Endothelial cell of umbilical vein (primary cell): Measurements from ENCODE around the gene MATN1. TPM values are rescaled to one million over a fixed set of nuclear protein-coding genes. Genes with fewer than 3 reads are reported as not detected.

ENCODE experiments used
- BruUV-seq: library from RNA; stranded (reverse); fragments of 400-500 nt; replicated peaks from 2 replicates; lab custom pipeline; 2021; lab: Mats Ljungman, UMichigan
- CTCF ChIA-PET: fragments of 300-600, 350-600 bp; sonication (Branson Sonifier 250); formaldehyde crosslinking; loops from one replicate; lab custom pipeline; 2021; ENCODE audit warnings: antibody characterized with exemption, inconsistent platforms; lab: Charles Lee
- POLR2A ChIA-PET: fragments of 300-600, 350-600 bp; sonication (Branson Sonifier 250); formaldehyde crosslinking; loops from one replicate; lab custom pipeline; 2021; ENCODE audit warnings: antibody characterized with exemption, inconsistent platforms; lab: Charles Lee
- DNase-seq: peaks from one replicate; pipeline ENCODE4 v3.0.0-alpha.2; 2011; ENCODE audit warnings: low read depth, low spot score
- FAIRE-seq: peaks from 2 replicates; lab custom pipeline; 2011; peaks lifted over from hg19 to GRCh38; lab: Jason Lieb, UNC
- H2AFZ ChIP-seq: 2 replicates; pipeline ENCODE4 v1.6.0; 2012; ENCODE audit warnings: low read depth, low read length, control low read depth, inconsistent platforms
- H3K27ac ChIP-seq: 2 replicates; pipeline ENCODE4 v1.5.1; 2011; ENCODE audit warnings: low read depth, mild to moderate bottlenecking, control low read depth, low read length, moderate library complexity; ENCODE audit not compliant: insufficient read depth
- H3K27me3 ChIP-seq, 2 experiments: 2 replicates each; pipeline versions ENCODE4 v1.6.0 to v1.6.1; 2011; ENCODE audit warnings: low read length in 2 of 2, mixed read lengths in 1 of 2; ENCODE audit not compliant: control insufficient read depth in 2 of 2, insufficient read depth in 2 of 2
- H3K36me3 ChIP-seq, 2 experiments: 2 replicates in 1 of 2; 3 replicates in 1 of 2; pipeline ENCODE4 v1.5.1; 2011; ENCODE audit warnings: low read length in 2 of 2, mild to moderate bottlenecking in 1 of 2, moderate library complexity in 1 of 2; ENCODE audit not compliant: control insufficient read depth in 2 of 2, insufficient read depth in 2 of 2; ENCODE audit errors: extremely low read depth in 1 of 2
- H3K4me1 ChIP-seq: 3 replicates; pipeline ENCODE4 v1.5.1; 2011; ENCODE audit warnings: mild to moderate bottlenecking, low read length; ENCODE audit not compliant: control insufficient read depth, insufficient read depth; ENCODE audit errors: extremely low read depth
- H3K4me2 ChIP-seq: 2 replicates; pipeline ENCODE4 v1.6.1; 2011; ENCODE audit warnings: low read length, control low read depth, mixed read lengths; ENCODE audit not compliant: insufficient read depth
- H3K4me3 ChIP-seq, 3 experiments: fragments of 200-600 bp in 1 of 3; sonication (generic), shearing (Covaris generic) in 1 of 3; replicated peaks in 1 of 3; 2 replicates each; pipeline ENCODE4 v1.5.1; 2011 to 2016; ENCODE audit warnings: control low read depth in 3 of 3, low read length in 3 of 3, mild to moderate bottlenecking in 2 of 3, inconsistent platforms in 1 of 3, low read depth in 1 of 3, moderate library complexity in 1 of 3; ENCODE audit not compliant: insufficient read depth in 1 of 3
- H3K79me2 ChIP-seq: 2 replicates; pipeline ENCODE4 v1.6.0; 2012; ENCODE audit warnings: low read length, inconsistent platforms; ENCODE audit not compliant: control insufficient read depth, insufficient read depth
- H3K9ac ChIP-seq: replicated peaks from 2 replicates; pipeline ENCODE3; 2011; ENCODE audit warnings: low read length, control low read depth; ENCODE audit not compliant: insufficient read depth; ENCODE audit errors: extremely low read depth
- H3K9me1 ChIP-seq: replicated peaks from 3 replicates; pipeline ENCODE4 v1.6.0; 2011; ENCODE audit warnings: mild to moderate bottlenecking, low read length; ENCODE audit not compliant: control insufficient read depth, insufficient read depth; ENCODE audit errors: extremely low read depth
- H3K9me3 ChIP-seq: replicated peaks from 2 replicates; pipeline ENCODE4 v1.5.1; 2012; ENCODE audit warnings: low read length, inconsistent platforms; ENCODE audit not compliant: control insufficient read depth, insufficient read depth
- H4K20me1 ChIP-seq: replicated peaks from 2 replicates; pipeline ENCODE3; 2011; ENCODE audit warnings: mild to moderate bottlenecking, low read length; ENCODE audit not compliant: control insufficient read depth, insufficient read depth; ENCODE audit errors: extremely low read depth
- EZH2 ChIP-seq: IDR thresholded peaks from 2 replicates; pipeline ENCODE4 v1.6.1; 2012; ENCODE audit warnings: borderline replicate concordance, low read depth, mild to moderate bottlenecking, moderate library complexity, low read length, inconsistent platforms; ENCODE audit not compliant: severe bottlenecking
- FOS ChIP-seq: IDR thresholded peaks from 2 replicates; pipeline ENCODE4 v1.6.1; 2011; ENCODE audit warnings: mild to moderate bottlenecking, low read length, moderate library complexity, borderline replicate concordance; ENCODE audit not compliant: insufficient read depth
- JUN ChIP-seq: IDR thresholded peaks from 2 replicates; pipeline ENCODE4 v1.6.1; 2011; ENCODE audit warnings: borderline replicate concordance, low read depth; ENCODE audit not compliant: insufficient read length, insufficient read depth
- POLR2AphosphoS5 ChIP-seq: IDR thresholded peaks from 2 replicates; pipeline ENCODE4 v1.6.1; 2012; ENCODE audit warnings: low read depth, mild to moderate bottlenecking, control low read depth, low read length, moderate library complexity; ENCODE audit not compliant: insufficient read depth
- dilution Hi-C: fragments of 300-500 bp; cut with MboI; formaldehyde crosslinking; loops from one replicate; pipeline ENCODE4 v1.15.0; 2019; ENCODE audit warnings: low sequenced_read_pairs; ENCODE audit not compliant: extremely low pct_ligation_motif_present
- intact Hi-C: fragments of 100-400 bp; cut with micrococcal nuclease; formaldehyde crosslinking; loops from one replicate; pipeline ENCODE4 v1.10.0; 2022
- polyA plus RNA-seq, 4 experiments: library from polyadenylated mRNA; depleted of rRNA in 3 of 4; stranded (reverse) in 3 of 4; unstranded in 1 of 4; fragments of >200 nt; gene quantifications; 2 replicates each; pipeline versions ENCODE4 v1.2.1 to v1.2.3, GENCODE V29; 2011 to 2012; ENCODE audit warnings: missing spikeins in 1 of 4
- total RNA-seq: library from RNA; stranded (reverse); gene quantifications from 2 replicates; pipeline ENCODE4 v1.2.3, GENCODE V29; 2021
- TF ChIP-seq, protein P1 (sequence below), 2 donors: IDR thresholded peaks; 1 replicate in 1 of 2; 2 replicates in 1 of 2; pipeline ENCODE4 v1.5.1; 2011; ENCODE audit warnings: low read length in 2 of 2, mild to moderate bottlenecking in 2 of 2, moderate library complexity in 2 of 2, control low read depth in 1 of 2, inconsistent platforms in 1 of 2, low read depth in 1 of 2; ENCODE audit not compliant: insufficient read depth in 1 of 2; ENCODE audit errors: extremely low read depth in 1 of 2
- TF ChIP-seq, protein P2 (sequence below): IDR thresholded peaks from 2 replicates; pipeline ENCODE4 v1.6.1; 2011; ENCODE audit not compliant: insufficient read depth, insufficient read length

MATN1 gene
- total and polyA plus RNA-seq, 2 donors (not counting 3 experiments of a cell fraction or from before 2014, with no cell fraction given) = 0.29 to 0.36 TPM

- CTCF ChIA-PET = interaction anchor here (1.8 to 2.3 kb wide), 2 partner anchors 45 to 46 kb away, joined by 9 to 12 read pairs; no protein-coding TSS in a partner anchor
Measured at GRCh38 chr1:30734106-30734505, 10.7 kb upstream of the MATN1 start.

More at GRCh38 chr1:30734106-30734505, 10.7 kb upstream of the MATN1 start:
- no TSS peak for BruUV-seq
- Histone ChIP-seq H3K4me3 (no peak overlapping the region), H3K79me2 (no peaks in the 10 kb centered on the region), H3K9me3 (no peaks in the 10 kb centered on the region), H3K4me1 (no peaks in the 10 kb centered on the region), H3K9me1 (no peaks in the 10 kb centered on the region), H3K4me2 (no peak overlapping the region), H3K9ac (no peak overlapping the region), H4K20me1 (no peaks in the 10 kb centered on the region), H3K27me3 (no peaks in the 10 kb centered on the region), H3K36me3 (peaks cover 2 to 3% of the 10 kb centered on the region in 2 experiments), H3K27ac (no peak overlapping the region), H2AFZ (no peak overlapping the region)
- dilution Hi-C loops = no loop called here
- intact Hi-C loops = no loop called here
- FAIRE-seq (no peak), DNase-seq (no peak)
- POLR2A ChIA-PET = no interaction called here
- no peak for TF ChIP-seq EZH2
- no peak for TF ChIP-seq JUN
- TF ChIP-seq, protein P1, sequence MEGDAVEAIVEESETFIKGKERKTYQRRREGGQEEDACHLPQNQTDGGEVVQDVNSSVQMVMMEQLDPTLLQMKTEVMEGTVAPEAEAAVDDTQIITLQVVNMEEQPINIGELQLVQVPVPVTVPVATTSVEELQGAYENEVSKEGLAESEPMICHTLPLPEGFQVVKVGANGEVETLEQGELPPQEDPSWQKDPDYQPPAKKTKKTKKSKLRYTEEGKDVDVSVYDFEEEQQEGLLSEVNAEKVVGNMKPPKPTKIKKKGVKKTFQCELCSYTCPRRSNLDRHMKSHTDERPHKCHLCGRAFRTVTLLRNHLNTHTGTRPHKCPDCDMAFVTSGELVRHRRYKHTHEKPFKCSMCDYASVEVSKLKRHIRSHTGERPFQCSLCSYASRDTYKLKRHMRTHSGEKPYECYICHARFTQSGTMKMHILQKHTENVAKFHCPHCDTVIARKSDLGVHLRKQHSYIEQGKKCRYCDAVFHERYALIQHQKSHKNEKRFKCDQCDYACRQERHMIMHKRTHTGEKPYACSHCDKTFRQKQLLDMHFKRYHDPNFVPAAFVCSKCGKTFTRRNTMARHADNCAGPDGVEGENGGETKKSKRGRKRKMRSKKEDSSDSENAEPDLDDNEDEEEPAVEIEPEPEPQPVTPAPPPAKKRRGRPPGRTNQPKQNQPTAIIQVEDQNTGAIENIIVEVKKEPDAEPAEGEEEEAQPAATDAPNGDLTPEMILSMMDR (IDR thresholded peaks at IDR 0.05; ENCODE audit: extremely low read depth in 1 of 2, insufficient read depth in 1 of 2, low read depth in 1 of 2, low read length in 2 of 2) = no peak
- TF ChIP-seq, protein P2, sequence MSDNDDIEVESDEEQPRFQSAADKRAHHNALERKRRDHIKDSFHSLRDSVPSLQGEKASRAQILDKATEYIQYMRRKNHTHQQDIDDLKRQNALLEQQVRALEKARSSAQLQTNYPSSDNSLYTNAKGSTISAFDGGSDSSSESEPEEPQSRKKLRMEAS = no peak
- TF ChIP-seq POLR2AphosphoS5 = no peak
- TF ChIP-seq FOS = no peak
